ENCODE data around the gene PCDHB16. TPM values are rescaled to one million over a fixed set of nuclear protein-coding genes. Genes with fewer than 3 reads are reported as not detected.
"Not testable (repeated sequence)": the region's sequence is repeated elsewhere in the genome, so short reads cannot be mapped to it uniquely, and the experiment has no call there.

Gene PCDHB16
- polyA plus RNA-seq, 1 donor from 2014 or later, result 2.8 TPM

DNA sequence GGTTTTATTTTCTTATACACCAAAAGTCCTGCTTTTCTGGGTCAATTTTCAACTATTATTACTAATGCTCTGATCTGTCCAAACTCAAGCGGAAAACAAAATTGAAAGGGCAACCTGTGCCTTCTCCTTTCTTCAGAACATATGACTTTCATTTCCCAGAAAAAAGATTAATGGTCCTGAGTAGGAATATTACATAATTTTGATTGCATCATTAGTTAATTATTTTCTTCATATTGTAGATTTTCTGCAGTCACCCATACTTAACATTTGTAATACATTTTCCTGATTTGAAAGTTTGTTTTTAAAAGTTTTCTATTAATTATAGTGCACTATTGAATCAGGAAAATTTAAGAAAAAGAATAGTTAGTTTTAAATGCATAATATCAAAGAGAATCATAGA lies 6.3 kb upstream of the PCDHB16 start:
- TF ChIP-seq MXI1 (conservative IDR thresholded peaks at IDR 0.05; ENCODE audit: poor library complexity, severe bottlenecking) (no peak), SMC3 (conservative IDR thresholded peaks at IDR 0.05; ENCODE audit: poor library complexity) (no peak), POLR2AphosphoS5 (IDR thresholded peaks at IDR 0.05) (no peak), TAF1 (IDR thresholded peaks at IDR 0.05; ENCODE audit: low read depth) (no peak), EP300 (conservative IDR thresholded peaks at IDR 0.05; ENCODE audit: poor library complexity, severe bottlenecking) (no peak), RAD21 (conservative IDR thresholded peaks at IDR 0.05) (no peak), EZH2 (IDR thresholded peaks at IDR 0.05; ENCODE audit: borderline replicate concordance, insufficient read depth, low read length, poor library complexity, severe bottlenecking) (no peak)
- TF ChIP-seq, protein P1, sequence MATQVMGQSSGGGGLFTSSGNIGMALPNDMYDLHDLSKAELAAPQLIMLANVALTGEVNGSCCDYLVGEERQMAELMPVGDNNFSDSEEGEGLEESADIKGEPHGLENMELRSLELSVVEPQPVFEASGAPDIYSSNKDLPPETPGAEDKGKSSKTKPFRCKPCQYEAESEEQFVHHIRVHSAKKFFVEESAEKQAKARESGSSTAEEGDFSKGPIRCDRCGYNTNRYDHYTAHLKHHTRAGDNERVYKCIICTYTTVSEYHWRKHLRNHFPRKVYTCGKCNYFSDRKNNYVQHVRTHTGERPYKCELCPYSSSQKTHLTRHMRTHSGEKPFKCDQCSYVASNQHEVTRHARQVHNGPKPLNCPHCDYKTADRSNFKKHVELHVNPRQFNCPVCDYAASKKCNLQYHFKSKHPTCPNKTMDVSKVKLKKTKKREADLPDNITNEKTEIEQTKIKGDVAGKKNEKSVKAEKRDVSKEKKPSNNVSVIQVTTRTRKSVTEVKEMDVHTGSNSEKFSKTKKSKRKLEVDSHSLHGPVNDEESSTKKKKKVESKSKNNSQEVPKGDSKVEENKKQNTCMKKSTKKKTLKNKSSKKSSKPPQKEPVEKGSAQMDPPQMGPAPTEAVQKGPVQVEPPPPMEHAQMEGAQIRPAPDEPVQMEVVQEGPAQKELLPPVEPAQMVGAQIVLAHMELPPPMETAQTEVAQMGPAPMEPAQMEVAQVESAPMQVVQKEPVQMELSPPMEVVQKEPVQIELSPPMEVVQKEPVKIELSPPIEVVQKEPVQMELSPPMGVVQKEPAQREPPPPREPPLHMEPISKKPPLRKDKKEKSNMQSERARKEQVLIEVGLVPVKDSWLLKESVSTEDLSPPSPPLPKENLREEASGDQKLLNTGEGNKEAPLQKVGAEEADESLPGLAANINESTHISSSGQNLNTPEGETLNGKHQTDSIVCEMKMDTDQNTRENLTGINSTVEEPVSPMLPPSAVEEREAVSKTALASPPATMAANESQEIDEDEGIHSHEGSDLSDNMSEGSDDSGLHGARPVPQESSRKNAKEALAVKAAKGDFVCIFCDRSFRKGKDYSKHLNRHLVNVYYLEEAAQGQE (IDR thresholded peaks at IDR 0.05; ENCODE audit: borderline replicate concordance), result no peak
- TF ChIP-seq, protein P2, sequence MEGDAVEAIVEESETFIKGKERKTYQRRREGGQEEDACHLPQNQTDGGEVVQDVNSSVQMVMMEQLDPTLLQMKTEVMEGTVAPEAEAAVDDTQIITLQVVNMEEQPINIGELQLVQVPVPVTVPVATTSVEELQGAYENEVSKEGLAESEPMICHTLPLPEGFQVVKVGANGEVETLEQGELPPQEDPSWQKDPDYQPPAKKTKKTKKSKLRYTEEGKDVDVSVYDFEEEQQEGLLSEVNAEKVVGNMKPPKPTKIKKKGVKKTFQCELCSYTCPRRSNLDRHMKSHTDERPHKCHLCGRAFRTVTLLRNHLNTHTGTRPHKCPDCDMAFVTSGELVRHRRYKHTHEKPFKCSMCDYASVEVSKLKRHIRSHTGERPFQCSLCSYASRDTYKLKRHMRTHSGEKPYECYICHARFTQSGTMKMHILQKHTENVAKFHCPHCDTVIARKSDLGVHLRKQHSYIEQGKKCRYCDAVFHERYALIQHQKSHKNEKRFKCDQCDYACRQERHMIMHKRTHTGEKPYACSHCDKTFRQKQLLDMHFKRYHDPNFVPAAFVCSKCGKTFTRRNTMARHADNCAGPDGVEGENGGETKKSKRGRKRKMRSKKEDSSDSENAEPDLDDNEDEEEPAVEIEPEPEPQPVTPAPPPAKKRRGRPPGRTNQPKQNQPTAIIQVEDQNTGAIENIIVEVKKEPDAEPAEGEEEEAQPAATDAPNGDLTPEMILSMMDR (IDR thresholded peaks at IDR 0.05; ENCODE audit: poor library complexity, severe bottlenecking), result no peak
- Histone ChIP-seq H3K36me3 (ENCODE audit: insufficient read depth, low read length) (no peaks in the 10 kb centered on the region), H3K4me2 (ENCODE audit: low read length) (no peak overlapping the region), H3K27ac (ENCODE audit: low read length) (no peak overlapping the region), H4K20me1 (ENCODE audit: insufficient read depth) (no peaks in the 10 kb centered on the region), H3K79me2 (replicated peaks; ENCODE audit: insufficient read depth, low read length) (no peaks in the 10 kb centered on the region), H3F3A (ENCODE audit: insufficient read depth, low read length, poor library complexity, severe bottlenecking) (no peaks in the 10 kb centered on the region), H3K9me3 (ENCODE audit: low read length) (peaks cover 7% of the 10 kb centered on the region), H3K9ac (ENCODE audit: low read length) (no peak overlapping the region), H3K27me3 (ENCODE audit: insufficient read depth, low read depth, low read length) (no peaks in the 10 kb centered on the region), H3K9me2 (ENCODE audit: insufficient read depth, low read length) (no peaks in the 10 kb centered on the region), H3K4me3 (ENCODE audit: low read length) (no peak overlapping the region), H2AFZ (ENCODE audit: low read depth, low read length) (no peak overlapping the region)

DNA sequence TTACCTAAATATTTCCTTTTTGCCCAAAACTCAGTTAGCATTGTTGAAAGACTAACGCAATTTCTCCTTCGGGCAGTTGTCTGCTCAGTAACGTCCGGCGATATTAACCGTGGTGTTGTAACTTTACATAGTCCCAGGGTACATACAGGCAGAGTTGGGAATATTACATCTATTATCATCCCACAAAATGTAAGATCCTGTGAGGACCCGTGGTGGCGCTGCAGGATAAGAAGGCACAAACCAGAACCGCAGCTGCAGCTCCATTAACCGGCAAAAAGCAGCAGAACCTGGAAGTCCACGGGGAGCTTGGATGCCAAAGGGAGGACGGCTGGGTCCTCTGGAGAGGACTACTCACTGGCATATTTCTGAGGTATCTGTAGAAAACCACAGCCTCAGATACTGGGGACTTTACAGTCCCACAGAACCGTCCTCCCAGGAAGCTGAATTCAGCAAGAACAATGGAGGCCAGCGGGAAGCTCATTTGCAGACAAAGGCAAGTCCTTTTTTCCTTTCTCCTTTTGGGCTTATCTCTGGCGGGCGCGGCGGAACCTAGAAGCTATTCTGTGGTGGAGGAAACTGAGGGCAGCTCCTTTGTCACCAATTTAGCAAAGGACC lies 4.5 kb upstream of the PCDHB16 start, which contains the start of gene PCDHB8:
Gene PCDHB8 (plus strand): TSS at position 214 of the 615 bp plus-strand sequence. CDS start 245 bp downstream, at position 459.
- H3K36me3 ChIP-seq (ENCODE audit: insufficient read depth, low read length); H3K9ac ChIP-seq (ENCODE audit: low read length); H3K4me3 ChIP-seq (ENCODE audit: low read length); H3K9me2 ChIP-seq (ENCODE audit: insufficient read depth, low read length); H2AFZ ChIP-seq (ENCODE audit: low read depth, low read length); H3K27me3 ChIP-seq (ENCODE audit: insufficient read depth, low read depth, low read length); H3K27ac ChIP-seq (ENCODE audit: low read length); H4K20me1 ChIP-seq (ENCODE audit: insufficient read depth); H3F3A ChIP-seq (ENCODE audit: insufficient read depth, low read length, poor library complexity, severe bottlenecking); H3K9me3 ChIP-seq (ENCODE audit: low read length); H3K79me2 ChIP-seq (replicated peaks; ENCODE audit: insufficient read depth, low read length); H3K4me2 ChIP-seq (ENCODE audit: low read length): not testable (repeated sequence)

DNA sequence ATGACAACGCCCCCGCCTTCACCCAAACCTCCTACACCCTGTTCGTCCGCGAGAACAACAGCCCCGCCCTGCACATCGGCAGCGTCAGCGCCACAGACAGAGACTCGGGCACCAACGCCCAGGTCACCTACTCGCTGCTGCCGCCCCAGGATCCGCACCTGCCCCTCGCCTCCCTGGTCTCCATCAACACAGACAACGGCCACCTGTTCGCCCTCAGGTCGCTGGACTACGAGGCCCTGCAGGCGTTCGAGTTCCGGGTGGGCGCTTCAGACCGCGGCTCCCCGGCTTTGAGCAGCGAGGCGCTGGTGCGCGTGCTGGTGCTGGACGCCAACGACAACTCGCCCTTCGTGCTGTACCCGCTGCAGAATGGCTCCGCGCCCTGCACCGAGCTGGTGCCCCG lies 2.8 kb upstream of the PCDHB16 start:
- not testable (repeated sequence) for H3K4me2 ChIP-seq (ENCODE audit: low read length); H3K79me2 ChIP-seq (replicated peaks; ENCODE audit: insufficient read depth, low read length); H3K27ac ChIP-seq (ENCODE audit: low read length); H3K4me3 ChIP-seq (ENCODE audit: low read length); H2AFZ ChIP-seq (ENCODE audit: low read depth, low read length); H3F3A ChIP-seq (ENCODE audit: insufficient read depth, low read length, poor library complexity, severe bottlenecking); H3K27me3 ChIP-seq (ENCODE audit: insufficient read depth, low read depth, low read length); H3K9me2 ChIP-seq (ENCODE audit: insufficient read depth, low read length); H3K9ac ChIP-seq (ENCODE audit: low read length); H3K36me3 ChIP-seq (ENCODE audit: insufficient read depth, low read length); H3K9me3 ChIP-seq (ENCODE audit: low read length); H4K20me1 ChIP-seq (ENCODE audit: insufficient read depth)

DNA sequence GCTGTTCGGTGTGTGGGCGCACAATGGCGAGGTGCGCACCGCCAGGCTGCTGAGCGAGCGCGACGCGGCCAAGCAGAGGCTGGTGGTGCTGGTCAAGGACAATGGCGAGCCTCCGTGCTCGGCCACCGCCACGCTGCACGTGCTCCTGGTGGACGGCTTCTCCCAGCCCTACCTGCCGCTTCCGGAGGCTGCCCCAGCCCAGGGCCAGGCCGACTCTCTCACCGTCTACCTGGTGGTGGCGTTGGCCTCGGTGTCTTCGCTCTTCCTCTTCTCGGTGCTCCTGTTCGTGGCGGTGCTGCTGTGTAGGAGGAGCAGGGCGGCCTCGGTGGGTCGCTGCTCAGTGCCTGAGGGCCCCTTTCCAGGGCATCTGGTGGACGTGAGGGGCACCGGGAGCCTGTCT lies 2.3 kb upstream of the PCDHB16 start:
- not testable (repeated sequence) for H3K4me3 ChIP-seq (ENCODE audit: low read length); H3K9ac ChIP-seq (ENCODE audit: low read length); H3F3A ChIP-seq (ENCODE audit: insufficient read depth, low read length, poor library complexity, severe bottlenecking); H3K79me2 ChIP-seq (replicated peaks; ENCODE audit: insufficient read depth, low read length); H3K36me3 ChIP-seq (ENCODE audit: insufficient read depth, low read length); H3K27me3 ChIP-seq (ENCODE audit: insufficient read depth, low read depth, low read length); H3K9me2 ChIP-seq (ENCODE audit: insufficient read depth, low read length); H2AFZ ChIP-seq (ENCODE audit: low read depth, low read length); H3K27ac ChIP-seq (ENCODE audit: low read length); H3K9me3 ChIP-seq (ENCODE audit: low read length); H4K20me1 ChIP-seq (ENCODE audit: insufficient read depth); H3K4me2 ChIP-seq (ENCODE audit: low read length)

Data from neural cell (in vitro differentiated cells).